Stimulated activated CD4-positive, alpha-beta T cell treated with anti-CD3 and anti-CD28 coated beads, Interleukin-2, amount 100 ng/mL, for 48 hours (primary cell): ENCODE results near the gene WDR45B.
"Not testable (repeated sequence)": the region's sequence is repeated elsewhere in the genome, so short reads cannot be mapped to it uniquely, and the experiment has no call there.

Experiments used
- DNase-seq, 2 donors: peaks; one replicate each; pipeline ENCODE4 v3.0.0-alpha.2; 2020

Gene WDR45B

GRCh38 chr17:82577300-82577699 is 70.9 kb downstream of the WDR45B start:
- no peak for DNase-seq

DNA sequence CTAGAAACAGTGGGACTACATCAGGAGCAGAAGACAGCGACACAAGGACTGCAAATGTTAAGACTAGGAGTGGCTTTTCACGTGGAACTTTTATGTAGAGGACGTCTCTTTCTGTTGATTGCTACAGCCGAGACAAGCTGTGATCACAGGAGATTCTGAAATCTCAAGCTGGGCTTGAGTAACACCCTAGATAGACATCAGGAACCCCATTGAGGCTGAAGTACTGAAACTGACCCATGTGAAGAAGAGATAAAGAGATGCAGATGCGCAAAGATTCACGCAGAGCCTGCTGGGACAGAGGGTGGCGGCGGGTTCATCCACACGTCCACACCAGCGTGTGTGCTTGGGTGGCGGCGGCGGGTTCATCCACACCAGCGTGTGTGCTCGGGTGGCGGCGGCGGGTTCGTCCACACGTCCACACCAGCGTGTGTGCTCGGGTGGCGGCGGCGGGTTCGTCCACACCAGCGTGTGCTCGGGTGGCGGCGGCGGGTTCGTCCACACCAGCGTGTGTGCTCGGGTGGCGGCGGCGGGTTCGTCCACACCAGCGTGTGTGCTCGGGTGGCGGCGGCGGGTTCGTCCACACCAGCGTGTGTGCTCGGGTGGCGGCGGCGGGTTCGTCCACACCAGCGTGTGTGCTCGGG is 72.5 kb downstream of the WDR45B start:
- DNase-seq = not testable (repeated sequence)

DNA sequence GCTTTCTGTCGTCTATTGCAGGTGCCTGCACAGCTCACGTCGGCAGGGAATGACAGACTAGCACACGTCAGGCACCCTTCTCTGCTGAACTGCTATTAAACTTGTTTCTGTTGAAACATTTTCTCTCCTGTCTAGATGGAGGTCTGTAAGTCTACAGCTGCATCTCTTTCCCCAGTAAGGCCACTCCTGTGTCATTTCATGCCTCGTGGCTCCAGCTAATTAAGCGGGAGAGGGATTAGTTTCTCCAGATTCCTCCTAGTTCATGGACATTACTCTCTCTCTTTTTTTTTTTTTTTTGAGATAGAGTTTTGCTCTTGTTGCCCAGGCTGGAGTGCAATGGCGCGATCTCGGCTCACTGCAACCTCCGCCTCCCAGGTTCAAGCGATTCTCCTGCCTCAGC is 74.2 kb downstream of the WDR45B start:
- no peak for DNase-seq

GRCh38 chr17:82571855-82572254 is 76.4 kb downstream of the WDR45B start:
- DNase-seq = no peak

GRCh38 chr17:82570277-82570676 is 78.0 kb downstream of the WDR45B start:
- DNase-seq = no peak

GRCh38 chr17:82569621-82570020 is 78.6 kb downstream of the WDR45B start:
- DNase-seq = no peak

GRCh38 chr17:82568997-82569393 is 79.2 kb downstream of the WDR45B start:
- DNase-seq = no peak

DNA sequence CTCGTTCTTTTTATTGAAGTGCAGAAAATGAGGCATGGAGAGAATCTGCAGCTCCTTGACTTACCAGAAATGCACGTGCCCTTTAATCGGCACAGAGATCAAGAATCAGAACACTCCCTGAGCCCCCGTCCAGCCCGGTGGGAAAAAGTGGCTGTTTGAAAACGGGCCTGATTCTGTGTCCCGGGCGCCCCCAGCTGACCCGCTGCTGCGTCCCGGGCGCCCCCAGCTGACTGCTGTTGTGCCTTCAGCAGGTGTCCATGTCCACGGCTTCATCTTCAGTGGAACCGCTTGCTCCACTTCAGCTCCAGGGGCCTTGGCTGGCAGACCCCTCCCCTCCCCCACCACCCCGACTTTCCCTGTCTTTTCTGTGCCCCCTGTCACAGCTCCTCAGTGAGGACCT is 81.0 kb downstream of the WDR45B start:
- no peak for DNase-seq

- DNase-seq = no peak
Observed at GRCh38 chr17:82566129-82566960, 81.9 kb downstream of the WDR45B start.

- no peak for DNase-seq
Observed at GRCh38 chr17:82565551-82565950, 82.7 kb downstream of the WDR45B start.
